GM12865 (cell line): Measurements from ENCODE around the gene MR1.

Experiments used
- DNase-seq: peaks from one replicate; pipeline ENCODE4 v3.0.0; 2010; ENCODE audit warnings: low read depth
- H3K4me3 ChIP-seq: 2 replicates; pipeline ENCODE4 v1.5.1; 2011; ENCODE audit warnings: mild to moderate bottlenecking, low read depth, low read length, control low read depth
- CTCF ChIP-seq: IDR thresholded peaks from 2 replicates; pipeline ENCODE4 v1.5.1; 2011; ENCODE audit warnings: low read length, control low read depth, low read depth, inconsistent platforms; ENCODE audit not compliant: insufficient read depth; ENCODE audit errors: missing control alignments

MR1 gene

GRCh38 chr1:181102841-181103240, 69.1 kb downstream of the MR1 start:
- H3K4me3 ChIP-seq = no peak overlapping the region
- no peak for DNase-seq
- no peak for TF ChIP-seq CTCF

GRCh38 chr1:181103399-181103798, 69.6 kb downstream of the MR1 start:
- no peak for TF ChIP-seq CTCF
- no peak overlapping the region for H3K4me3 ChIP-seq
- DNase-seq = no peak

GRCh38 chr1:181104042-181104789, 70.4 kb downstream of the MR1 start:
- peak; percentile 51 for DNase-seq
- no peak for TF ChIP-seq CTCF
- peak overlapping the region; percentile 93 for H3K4me3 ChIP-seq

- DNase-seq = peak; percentile 62
- no peak for TF ChIP-seq CTCF
- H3K4me3 ChIP-seq = peak overlapping the region; percentile 93
Measured at GRCh38 chr1:181104790-181105133, 71.0 kb downstream of the MR1 start.

- TF ChIP-seq CTCF = no peak
- peak; percentile 94 for DNase-seq
- H3K4me3 ChIP-seq = peak overlapping the region; percentile 93
Measured at GRCh38 chr1:181105134-181106021, 71.6 kb downstream of the MR1 start.

GRCh38 chr1:181106022-181106312, 72.2 kb downstream of the MR1 start:
- peak overlapping the region; percentile 58 for H3K4me3 ChIP-seq
- no peak for DNase-seq
- TF ChIP-seq CTCF = no peak
